RWPE2 (cell line): Measurements from ENCODE around the gene GRAP2.

Experiments used
- ATAC-seq: fragments of 200-7000 bp; cut with Tn5 transposase; 3 replicates; pipeline ENCODE4 v1.9.1; 2021; ENCODE audit warnings: low read depth
- DNase-seq: peaks from one replicate; pipeline ENCODE4 v3.0.0-alpha.2; 2020; ENCODE audit warnings: low spot score
- H3K27ac ChIP-seq: fragments of 450-650 bp; 2 replicates; pipeline ENCODE4 v1.5.1; 2017; ENCODE audit warnings: mild to moderate bottlenecking; ENCODE audit not compliant: poor library complexity, severe bottlenecking
- H3K27me3 ChIP-seq: fragments of 250-450 bp; sonication (Bioruptor Pico); 2 replicates; pipeline ENCODE4 v1.5.1; 2021; ENCODE audit warnings: mild to moderate bottlenecking, moderate library complexity; ENCODE audit not compliant: insufficient read depth, poor library complexity, severe bottlenecking
- H3K36me3 ChIP-seq: fragments of 250-450 bp; sonication (Bioruptor Pico); 2 replicates; pipeline ENCODE4 v1.5.1; 2020; ENCODE audit warnings: low read depth, mild to moderate bottlenecking, moderate library complexity
- H3K4me1 ChIP-seq: fragments of 250-450 bp; sonication (Bioruptor Pico); 2 replicates; pipeline ENCODE4 v1.5.1; 2021; ENCODE audit warnings: mild to moderate bottlenecking, moderate library complexity; ENCODE audit not compliant: insufficient read depth, poor library complexity, severe bottlenecking
- H3K4me3 ChIP-seq: fragments of 250-450 bp; sonication (Bioruptor Pico); 2 replicates; pipeline ENCODE4 v1.5.1; 2021; ENCODE audit warnings: mild to moderate bottlenecking, moderate library complexity; ENCODE audit not compliant: severe bottlenecking
- H3K9me3 ChIP-seq: fragments of 250-450 bp; sonication (Bioruptor Pico); 2 replicates; pipeline ENCODE4 v1.5.1; 2021; ENCODE audit warnings: mild to moderate bottlenecking, moderate library complexity; ENCODE audit not compliant: severe bottlenecking
- TF ChIP-seq, protein P1 (sequence below): fragments of 450-650 bp; IDR thresholded peaks from one replicate; pipeline ENCODE4 v1.5.1; 2017; ENCODE audit warnings: mild to moderate bottlenecking, moderate library complexity; ENCODE audit not compliant: poor library complexity, severe bottlenecking

Gene GRAP2

DNA sequence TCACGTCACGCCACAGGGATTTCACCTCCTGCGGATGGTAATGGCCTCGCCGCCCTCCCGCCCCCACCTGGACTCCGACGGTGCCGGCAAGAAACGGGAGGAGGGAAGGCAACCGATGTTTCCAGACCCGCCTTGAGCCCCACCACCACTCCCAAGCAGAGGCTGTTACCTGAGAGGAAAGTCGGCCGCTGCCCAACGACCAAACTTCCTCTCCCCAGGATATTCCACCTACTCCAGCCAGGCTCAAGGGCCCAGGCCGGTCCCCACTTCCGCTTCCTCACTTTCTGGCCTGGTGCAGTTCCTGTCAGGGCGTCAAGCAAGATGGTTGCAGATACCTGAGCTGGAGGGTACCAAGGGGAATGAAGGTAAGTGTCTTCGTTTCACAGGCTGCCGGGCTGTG is 7.4 kb upstream of the GRAP2 start, which contains the start of gene ENTHD1:
Gene ENTHD1, minus strand, starts transcription at position 235 of the 400 bp plus-strand sequence. CDS start 6,012 bp downstream, outside the sequence.
- Histone ChIP-seq H3K27ac (no peak within 1 kb of the TSS), H3K4me1 (no peaks in the 10 kb centered on the region), H3K27me3 (peaks cover 6% of the 10 kb centered on the region), H3K9me3 (no peaks in the 10 kb centered on the region), H3K4me3 (no peak within 1 kb of the TSS), H3K36me3 (no peaks in the 10 kb centered on the region)
- ATAC-seq (no peak), DNase-seq (no peak)
- TF ChIP-seq, protein P1, sequence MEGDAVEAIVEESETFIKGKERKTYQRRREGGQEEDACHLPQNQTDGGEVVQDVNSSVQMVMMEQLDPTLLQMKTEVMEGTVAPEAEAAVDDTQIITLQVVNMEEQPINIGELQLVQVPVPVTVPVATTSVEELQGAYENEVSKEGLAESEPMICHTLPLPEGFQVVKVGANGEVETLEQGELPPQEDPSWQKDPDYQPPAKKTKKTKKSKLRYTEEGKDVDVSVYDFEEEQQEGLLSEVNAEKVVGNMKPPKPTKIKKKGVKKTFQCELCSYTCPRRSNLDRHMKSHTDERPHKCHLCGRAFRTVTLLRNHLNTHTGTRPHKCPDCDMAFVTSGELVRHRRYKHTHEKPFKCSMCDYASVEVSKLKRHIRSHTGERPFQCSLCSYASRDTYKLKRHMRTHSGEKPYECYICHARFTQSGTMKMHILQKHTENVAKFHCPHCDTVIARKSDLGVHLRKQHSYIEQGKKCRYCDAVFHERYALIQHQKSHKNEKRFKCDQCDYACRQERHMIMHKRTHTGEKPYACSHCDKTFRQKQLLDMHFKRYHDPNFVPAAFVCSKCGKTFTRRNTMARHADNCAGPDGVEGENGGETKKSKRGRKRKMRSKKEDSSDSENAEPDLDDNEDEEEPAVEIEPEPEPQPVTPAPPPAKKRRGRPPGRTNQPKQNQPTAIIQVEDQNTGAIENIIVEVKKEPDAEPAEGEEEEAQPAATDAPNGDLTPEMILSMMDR, result no peak

DNA sequence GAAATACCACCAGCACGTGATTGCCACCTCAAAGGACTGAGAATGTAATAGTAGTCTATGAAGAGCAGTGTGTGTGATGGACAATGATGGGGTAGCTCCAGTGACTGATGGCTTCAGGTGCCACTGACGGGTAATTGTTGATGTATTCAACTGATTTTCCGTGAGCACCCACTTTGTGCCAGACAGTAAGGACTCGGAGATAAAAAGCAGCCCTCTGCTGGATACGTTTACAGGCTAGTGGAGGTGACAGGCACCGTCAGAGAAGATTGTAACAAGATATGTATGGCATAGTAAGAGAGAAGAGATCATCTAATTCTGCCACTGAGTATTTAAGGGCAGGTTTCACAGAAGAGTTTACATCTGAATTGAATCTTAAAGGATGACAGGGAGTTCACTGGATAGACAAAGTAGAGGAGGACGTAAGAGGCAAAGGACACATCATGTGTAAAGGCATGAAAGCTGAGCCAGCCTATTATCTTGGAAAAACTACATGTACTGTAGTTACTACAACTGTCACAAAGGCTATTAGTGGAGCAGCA is 6.3 kb upstream of the GRAP2 start:
- Histone ChIP-seq H3K36me3 (no peaks in the 10 kb centered on the region), H3K4me1 (no peaks in the 10 kb centered on the region), H3K27ac (no peak overlapping the region), H3K27me3 (peaks cover 8% of the 10 kb centered on the region), H3K9me3 (no peaks in the 10 kb centered on the region), H3K4me3 (no peak overlapping the region)
- ATAC-seq (no peak), DNase-seq (no peak)
- TF ChIP-seq, protein P1, result no peak

DNA sequence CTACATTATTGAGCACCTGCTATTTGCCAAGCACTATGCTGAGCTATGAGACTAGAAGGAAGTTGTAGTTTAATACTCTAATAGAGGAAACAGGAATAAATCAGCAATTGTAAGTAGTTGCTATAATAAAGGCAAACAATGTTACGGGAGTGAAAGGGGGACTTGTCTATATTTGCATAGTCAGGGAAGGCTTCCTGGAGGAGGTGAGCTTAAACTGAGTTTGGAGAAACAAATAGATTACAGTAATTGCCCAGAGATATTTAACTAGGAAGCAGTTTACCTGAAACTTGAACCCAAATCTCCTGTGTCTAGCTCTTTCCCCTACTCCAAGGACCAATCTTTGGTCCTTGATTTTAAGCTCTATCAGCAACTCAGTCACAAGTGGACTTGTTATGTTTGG is 5.2 kb upstream of the GRAP2 start:
- Histone ChIP-seq H3K4me3 (no peak overlapping the region), H3K27ac (no peak overlapping the region), H3K36me3 (no peaks in the 10 kb centered on the region), H3K4me1 (no peaks in the 10 kb centered on the region), H3K27me3 (peaks cover 8% of the 10 kb centered on the region), H3K9me3 (no peaks in the 10 kb centered on the region)
- no peak for ATAC-seq
- TF ChIP-seq, protein P1, result no peak
- no peak for DNase-seq

DNA sequence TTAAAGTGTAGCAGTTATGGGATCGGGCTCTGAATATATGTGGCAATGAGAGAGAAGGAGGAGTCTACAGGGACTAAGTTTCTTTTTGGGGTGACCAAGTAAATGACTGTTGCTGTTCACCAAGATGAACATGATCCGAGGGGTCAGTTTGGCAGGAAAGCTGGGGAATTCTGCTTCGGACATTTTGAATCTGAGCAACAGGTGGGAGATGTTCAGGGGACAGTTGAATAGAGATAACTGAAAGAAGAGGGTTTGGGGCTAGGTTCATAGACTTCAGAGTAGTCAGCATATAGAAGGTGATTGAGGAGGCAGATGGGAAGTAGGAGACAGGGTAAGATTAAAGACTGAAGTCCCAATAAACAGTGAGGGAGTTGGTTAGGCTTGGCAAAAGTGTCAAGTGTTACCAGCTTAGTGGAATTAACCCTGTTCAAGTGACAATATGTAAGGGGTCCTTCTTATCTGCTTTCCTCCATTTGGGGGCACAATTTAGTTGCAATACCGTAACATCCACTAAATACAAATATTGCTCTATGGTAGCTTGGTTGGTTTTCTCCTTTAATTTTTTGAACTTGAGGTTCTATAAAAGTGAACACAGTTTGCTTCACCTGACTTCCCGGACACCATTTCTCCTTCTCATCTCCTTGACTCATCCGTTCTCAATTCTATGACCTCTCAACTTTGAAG is 4.4 kb upstream of the GRAP2 start:
- TF ChIP-seq, protein P1, result no peak
- Histone ChIP-seq H3K4me3 (no peak overlapping the region), H3K9me3 (no peaks in the 10 kb centered on the region), H3K4me1 (no peaks in the 10 kb centered on the region), H3K27ac (no peak overlapping the region), H3K36me3 (no peaks in the 10 kb centered on the region), H3K27me3 (peaks cover 8% of the 10 kb centered on the region)
- no peak for ATAC-seq
- no peak for DNase-seq

DNA sequence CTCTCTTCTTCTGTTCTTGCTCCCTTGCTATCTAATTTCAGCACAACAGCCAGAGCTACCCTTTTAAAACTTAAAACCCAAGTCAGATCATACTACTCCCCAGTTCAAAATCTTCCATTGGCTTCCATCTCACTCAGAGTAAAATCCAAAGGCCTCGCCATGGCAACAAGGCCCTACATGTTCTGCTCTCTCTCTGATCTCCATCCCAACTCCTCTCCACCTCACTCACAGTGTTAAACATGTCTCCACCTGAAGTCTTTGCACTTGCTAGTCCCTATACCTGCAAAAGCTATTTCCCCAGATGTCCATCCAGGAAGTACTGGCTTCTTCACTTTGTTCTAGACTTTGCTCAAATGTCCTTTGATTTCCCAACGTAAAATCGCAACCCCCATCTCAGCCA is 3.0 kb upstream of the GRAP2 start:
- Histone ChIP-seq H3K9me3 (no peaks in the 10 kb centered on the region), H3K4me1 (no peaks in the 10 kb centered on the region), H3K4me3 (no peak overlapping the region), H3K27me3 (peaks cover 8% of the 10 kb centered on the region), H3K27ac (no peak overlapping the region), H3K36me3 (no peaks in the 10 kb centered on the region)
- ATAC-seq (no peak), DNase-seq (no peak)
- TF ChIP-seq, protein P1, result no peak
